Measurements from ENCODE around the gene ACOT11.

DNA sequence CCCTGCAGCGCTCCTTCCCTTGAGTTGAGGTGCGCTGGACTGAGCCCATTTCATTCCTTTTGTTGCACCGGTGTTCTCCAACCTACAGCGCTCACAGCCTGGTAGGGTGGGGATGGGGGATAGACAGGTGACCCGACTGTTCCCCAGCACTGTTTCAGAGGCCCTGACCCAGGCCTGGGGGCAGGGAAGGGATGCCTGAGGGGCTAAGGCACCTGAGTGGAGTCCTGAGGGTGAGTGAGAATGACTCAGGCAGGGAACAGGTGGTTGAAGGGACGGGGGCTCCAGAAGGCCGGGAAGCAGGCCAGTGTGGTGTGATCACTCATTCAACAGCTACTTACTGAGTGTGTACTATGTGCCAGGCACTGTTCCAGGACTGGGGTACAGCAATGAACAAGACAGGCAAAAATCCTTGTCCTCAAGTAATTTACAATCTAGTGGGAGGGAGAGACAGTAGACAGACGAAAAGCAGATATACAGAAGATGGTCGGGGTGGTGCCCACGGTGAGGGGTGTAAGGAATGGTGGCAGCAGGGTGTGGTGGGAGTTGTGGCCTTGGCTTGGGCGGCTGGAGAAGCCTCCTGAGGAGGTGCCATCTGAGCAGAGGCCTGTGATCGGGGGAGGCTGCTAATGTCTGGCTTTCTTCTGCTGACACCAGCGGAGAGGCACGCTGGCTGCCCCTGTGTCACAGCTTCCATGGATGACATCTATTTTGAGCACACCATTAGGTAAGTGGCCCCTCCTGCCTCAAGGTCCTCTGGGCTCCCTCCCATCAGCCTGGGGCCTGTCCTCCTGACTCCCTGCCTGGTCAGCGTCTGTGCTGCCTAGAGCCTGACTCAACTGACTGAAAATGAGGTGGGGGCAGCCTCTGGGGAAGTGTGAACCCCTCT lies 37.4 kb downstream of the ACOT11 start:
- TF ChIP-seq POLR2A (IDR thresholded peaks at IDR 0.05; ENCODE audit: low read depth, low read length): no peak
- TF ChIP-seq POLR2AphosphoS5 (IDR thresholded peaks at IDR 0.05; ENCODE audit: low read depth, low read length): no peak
- TF ChIP-seq TAF1 (IDR thresholded peaks at IDR 0.05; ENCODE audit: borderline replicate concordance, low read depth, low read length): no peak
